ENCODE data around the gene ZNF212.
"Not testable (repeated sequence)": the region's sequence is repeated elsewhere in the genome, so short reads cannot be mapped to it uniquely, and the experiment has no call there.

Gene ZNF212

DNA sequence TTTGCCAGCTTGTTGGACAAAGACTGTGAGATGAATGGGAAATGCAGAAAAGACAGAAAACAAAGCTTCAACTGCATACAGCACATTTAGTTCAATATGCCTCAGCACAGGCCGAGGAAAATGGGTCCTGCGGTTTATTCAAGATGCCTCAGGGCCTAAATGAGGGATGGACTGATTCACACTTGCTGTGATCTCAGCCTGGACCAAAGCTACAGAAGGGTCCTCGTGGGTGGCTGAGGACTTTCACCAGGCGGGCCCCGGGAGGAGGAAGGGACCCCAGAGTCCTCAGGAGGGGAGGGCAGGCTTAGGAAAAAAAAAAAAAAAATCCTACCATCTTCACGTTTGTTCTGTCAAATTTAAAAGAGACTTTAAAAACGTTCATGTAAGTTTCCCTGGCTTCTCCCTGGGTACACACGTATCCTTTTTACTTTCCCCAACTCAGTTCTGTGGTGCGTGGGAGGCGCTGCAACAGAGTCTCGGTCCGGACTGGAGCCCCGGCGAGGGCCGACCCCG, 21.9 kb downstream of the ZNF212 start:
- TF ChIP-seq, protein P1, sequence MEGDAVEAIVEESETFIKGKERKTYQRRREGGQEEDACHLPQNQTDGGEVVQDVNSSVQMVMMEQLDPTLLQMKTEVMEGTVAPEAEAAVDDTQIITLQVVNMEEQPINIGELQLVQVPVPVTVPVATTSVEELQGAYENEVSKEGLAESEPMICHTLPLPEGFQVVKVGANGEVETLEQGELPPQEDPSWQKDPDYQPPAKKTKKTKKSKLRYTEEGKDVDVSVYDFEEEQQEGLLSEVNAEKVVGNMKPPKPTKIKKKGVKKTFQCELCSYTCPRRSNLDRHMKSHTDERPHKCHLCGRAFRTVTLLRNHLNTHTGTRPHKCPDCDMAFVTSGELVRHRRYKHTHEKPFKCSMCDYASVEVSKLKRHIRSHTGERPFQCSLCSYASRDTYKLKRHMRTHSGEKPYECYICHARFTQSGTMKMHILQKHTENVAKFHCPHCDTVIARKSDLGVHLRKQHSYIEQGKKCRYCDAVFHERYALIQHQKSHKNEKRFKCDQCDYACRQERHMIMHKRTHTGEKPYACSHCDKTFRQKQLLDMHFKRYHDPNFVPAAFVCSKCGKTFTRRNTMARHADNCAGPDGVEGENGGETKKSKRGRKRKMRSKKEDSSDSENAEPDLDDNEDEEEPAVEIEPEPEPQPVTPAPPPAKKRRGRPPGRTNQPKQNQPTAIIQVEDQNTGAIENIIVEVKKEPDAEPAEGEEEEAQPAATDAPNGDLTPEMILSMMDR (IDR thresholded peaks at IDR 0.05; ENCODE audit: low read depth, low read length, missing control alignments), result no peak
- Histone ChIP-seq H3K4me3 (ENCODE audit: low read depth, low read length) (peak overlapping the region; percentile 59), H3K36me3 (replicated peaks) (peaks cover 2% of the 10 kb centered on the region), H3K27ac (peak overlapping the region; percentile 85), H3K27me3 (replicated peaks) (no peaks in the 10 kb centered on the region)
- in situ Hi-C loops (cut with HindIII; ENCODE audit: low pct_ligation_motif_present, low sequenced_read_pairs), result no loop called here
- no peak for DNase-seq

DNA sequence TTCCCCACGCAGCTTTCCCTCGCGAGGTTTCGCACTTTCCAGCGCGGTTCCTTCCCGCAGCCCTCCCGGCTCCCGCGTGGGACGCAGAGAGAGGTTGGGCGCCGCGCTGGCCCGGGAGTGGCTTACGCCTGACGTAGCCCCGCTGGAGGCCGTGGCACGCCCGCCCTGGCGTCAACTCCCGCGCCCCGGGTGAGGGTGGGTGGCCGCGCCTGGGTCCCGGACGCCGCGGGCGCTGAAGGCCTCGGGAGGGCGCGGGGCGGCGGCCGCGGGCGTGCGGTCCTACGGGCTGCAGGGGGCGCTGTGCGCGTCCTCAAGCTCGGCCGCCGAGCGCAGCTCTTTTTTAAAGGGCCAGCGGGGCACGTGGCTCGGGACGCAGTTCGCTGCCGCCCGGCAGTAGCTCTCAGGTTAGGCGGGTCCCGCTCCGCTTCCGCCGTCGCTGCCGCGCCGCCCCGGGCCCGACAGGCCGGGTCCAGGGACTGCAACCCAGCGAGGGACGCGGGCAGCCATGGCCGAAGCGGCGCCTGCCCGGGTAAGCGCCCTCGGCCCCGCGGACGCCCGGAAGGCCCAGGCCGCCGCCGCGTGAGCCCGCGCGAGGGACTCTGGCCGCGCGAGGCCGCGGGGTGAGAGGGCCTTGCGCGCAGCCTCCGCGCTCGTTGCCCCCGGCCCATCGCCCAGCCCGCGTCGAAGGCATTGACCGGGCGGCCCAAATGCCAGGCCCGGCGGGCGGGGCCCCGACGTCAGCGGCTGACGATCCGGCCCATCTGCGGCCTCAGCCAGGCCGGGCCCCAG, 22.6 kb downstream of the ZNF212 start, which contains the start of gene ZNF783:
ZNF783 (plus strand) TSS at position 368 of the 789 bp plus-strand sequence; CDS start at position 506, 138 bp downstream.
- TF ChIP-seq, protein P1 (IDR thresholded peaks at IDR 0.05; ENCODE audit: low read depth, low read length, missing control alignments), result peak; percentile 60
- Histone ChIP-seq H3K4me3 (ENCODE audit: low read depth, low read length) (peak within 1 kb of the TSS; percentile 59), H3K36me3 (replicated peaks) (peaks cover 8% of the 10 kb centered on the region), H3K27ac (peak within 1 kb of the TSS; percentile 85), H3K27me3 (replicated peaks) (no peaks in the 10 kb centered on the region)
- in situ Hi-C loops (cut with HindIII; ENCODE audit: low pct_ligation_motif_present, low sequenced_read_pairs), result no loop called here
- DNase-seq, result peak; percentile 72

DNA sequence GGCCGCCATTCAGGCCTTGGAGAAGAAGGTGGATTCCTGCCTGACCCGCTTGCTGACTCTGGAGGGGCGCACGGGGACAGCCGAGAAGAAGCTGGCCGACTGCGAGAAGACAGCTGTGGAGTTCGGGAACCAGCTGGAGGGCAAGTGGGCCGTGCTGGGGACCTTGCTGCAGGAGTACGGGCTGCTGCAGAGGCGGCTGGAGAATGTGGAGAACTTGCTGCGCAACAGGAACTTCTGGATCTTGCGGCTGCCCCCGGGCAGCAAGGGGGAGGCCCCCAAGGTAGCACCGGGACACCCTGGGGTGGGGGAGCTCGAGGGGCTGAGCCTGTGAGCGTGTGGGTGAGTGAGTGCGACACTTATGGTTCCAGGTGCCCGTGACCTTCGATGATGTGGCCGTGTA, 27.0 kb downstream of the ZNF212 start:
- in situ Hi-C loops (cut with HindIII; ENCODE audit: low pct_ligation_motif_present, low sequenced_read_pairs), result no loop called here
- Histone ChIP-seq H3K27me3 (replicated peaks) (no peaks in the 10 kb centered on the region), H3K36me3 (replicated peaks) (peaks cover 24% of the 10 kb centered on the region), H3K27ac (no peak overlapping the region), H3K4me3 (ENCODE audit: low read depth, low read length) (no peak overlapping the region)
- TF ChIP-seq, protein P1 (IDR thresholded peaks at IDR 0.05; ENCODE audit: low read depth, low read length, missing control alignments), result no peak
- no peak for DNase-seq

DNA sequence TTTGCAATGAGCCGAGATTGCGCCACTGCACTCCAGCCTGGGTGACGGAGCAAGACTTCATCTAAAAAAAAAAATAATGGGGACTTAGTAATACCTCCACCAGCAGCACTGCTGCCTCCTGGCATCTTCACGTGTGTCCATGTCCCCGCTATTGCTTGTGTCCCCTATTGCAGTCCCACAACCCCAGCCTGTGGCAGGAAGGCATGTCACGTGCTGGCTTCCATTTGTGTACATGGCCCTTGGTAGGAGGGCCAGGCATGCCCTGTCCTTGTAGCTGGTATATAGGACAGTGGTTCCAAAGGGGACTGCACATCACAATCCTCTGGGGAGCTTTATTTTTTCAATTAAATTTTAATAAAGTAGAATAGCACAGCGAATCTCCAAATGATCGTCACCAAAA, 28.3 kb downstream of the ZNF212 start:
- H3K36me3 ChIP-seq (replicated peaks), result peaks cover 30% of the 10 kb centered on the region
- in situ Hi-C loops (cut with HindIII; ENCODE audit: low pct_ligation_motif_present, low sequenced_read_pairs), result no loop called here
- H3K27ac ChIP-seq, result no peak overlapping the region
- no peak overlapping the region for H3K4me3 ChIP-seq (ENCODE audit: low read depth, low read length)
- TF ChIP-seq, protein P1 (IDR thresholded peaks at IDR 0.05; ENCODE audit: low read depth, low read length, missing control alignments), result no peak
- no peak for DNase-seq
- H3K27me3 ChIP-seq (replicated peaks), result no peaks in the 10 kb centered on the region

DNA sequence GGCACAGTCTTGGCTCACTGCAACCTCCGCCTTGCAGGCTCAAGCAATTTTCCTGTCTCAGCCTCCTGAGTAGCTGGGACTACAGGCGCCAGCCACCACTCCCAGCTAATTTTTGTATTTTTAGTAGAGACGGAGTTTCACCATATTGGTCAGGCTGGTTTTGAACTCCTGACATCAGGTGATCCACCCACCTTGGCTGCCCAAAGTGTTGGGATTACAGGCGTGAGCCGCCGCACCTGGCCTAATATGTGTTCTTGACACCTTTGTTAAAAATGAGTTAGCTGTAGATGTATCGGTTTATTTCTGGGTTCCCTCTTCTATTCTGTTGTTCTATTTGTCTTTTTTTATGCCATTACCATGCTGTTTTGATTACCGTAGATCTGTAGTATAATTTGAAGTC, 35.0 kb downstream of the ZNF212 start:
- in situ Hi-C loops (cut with HindIII; ENCODE audit: low pct_ligation_motif_present, low sequenced_read_pairs); H3K27me3 ChIP-seq (replicated peaks); DNase-seq; H3K4me3 ChIP-seq (ENCODE audit: low read depth, low read length); H3K27ac ChIP-seq: not testable (repeated sequence)
- H3K36me3 ChIP-seq (replicated peaks), result peaks cover 23% of the 10 kb centered on the region

DNA sequence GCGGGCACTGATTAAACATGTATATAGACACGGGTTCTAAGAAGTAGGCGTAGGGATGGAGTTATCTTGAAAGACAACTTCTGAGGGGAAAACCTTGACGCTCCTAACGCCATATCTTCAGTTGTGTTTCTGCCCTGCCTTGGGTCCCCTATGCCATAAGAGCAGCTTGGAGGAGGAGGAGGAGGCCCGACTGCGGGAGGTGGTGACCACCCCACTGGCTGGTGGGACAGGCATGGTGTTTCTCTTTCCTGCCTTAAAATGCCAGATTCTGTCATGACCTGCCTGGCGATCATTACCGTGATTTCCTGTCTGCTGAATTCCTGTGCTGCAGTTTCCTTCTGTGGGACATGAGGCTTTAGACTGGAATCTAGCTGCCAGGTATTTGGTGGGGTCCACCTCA, 38.4 kb downstream of the ZNF212 start:
- Histone ChIP-seq H3K36me3 (replicated peaks) (peaks cover 22% of the 10 kb centered on the region), H3K4me3 (ENCODE audit: low read depth, low read length) (no peak overlapping the region), H3K27me3 (replicated peaks) (no peaks in the 10 kb centered on the region), H3K27ac (no peak overlapping the region)
- in situ Hi-C loops (cut with HindIII; ENCODE audit: low pct_ligation_motif_present, low sequenced_read_pairs), result no loop called here
- TF ChIP-seq, protein P1 (IDR thresholded peaks at IDR 0.05; ENCODE audit: low read depth, low read length, missing control alignments), result no peak
- no peak for DNase-seq

All from brain microvascular endothelial cell (primary cell).